Mesendoderm (in vitro differentiated cells): ENCODE data around the gene ITSN1.

ENCODE experiments used
- DNase-seq: peaks from one replicate; pipeline ENCODE4 v3.0.0; 2013
- H2AK5ac ChIP-seq: 2 replicates; pipeline ENCODE4 v1.6.1; 2013; ENCODE audit warnings: low read length, inconsistent platforms
- H2BK120ac ChIP-seq: 2 replicates; pipeline ENCODE4 v1.6.1; 2013; ENCODE audit warnings: low read depth, mild to moderate bottlenecking, low read length, moderate library complexity, mixed read lengths
- H2BK15ac ChIP-seq: replicated peaks from 2 replicates; pipeline ENCODE4 v1.6.1; 2013; ENCODE audit warnings: low read depth, mild to moderate bottlenecking, moderate library complexity
- H2BK5ac ChIP-seq: 2 replicates; pipeline ENCODE4 v1.6.1; 2013; ENCODE audit warnings: low read length, inconsistent platforms
- H3K18ac ChIP-seq: 2 replicates; pipeline ENCODE4 v1.6.1; 2013; ENCODE audit warnings: mild to moderate bottlenecking, low read length, mixed read lengths
- H3K23ac ChIP-seq: one replicate; pipeline ENCODE4 v1.6.1; 2013; ENCODE audit warnings: low read length
- H3K27ac ChIP-seq: 2 replicates; pipeline ENCODE4 v1.5.1; 2013; ENCODE audit warnings: low read depth, mild to moderate bottlenecking, inconsistent platforms, low read length, moderate library complexity
- H3K27me3 ChIP-seq: 2 replicates; pipeline ENCODE4 v1.6.1; 2013; ENCODE audit warnings: low read length, control low read depth, mild to moderate bottlenecking, inconsistent platforms; ENCODE audit not compliant: insufficient read depth, poor library complexity
- H3K36me3 ChIP-seq: 2 replicates; pipeline ENCODE4 v1.6.1; 2013; ENCODE audit warnings: low read length, inconsistent platforms; ENCODE audit not compliant: control insufficient read depth, insufficient read depth
- H3K4ac ChIP-seq: one replicate; pipeline ENCODE4 v1.6.1; 2013; ENCODE audit warnings: low read depth, mild to moderate bottlenecking, low read length, moderate library complexity
- H3K4me1 ChIP-seq: 2 replicates; pipeline ENCODE4 v1.6.1; 2013; ENCODE audit warnings: low read depth, low read length, inconsistent platforms; ENCODE audit not compliant: control insufficient read depth
- H3K4me2 ChIP-seq: 2 replicates; pipeline ENCODE4 v1.6.1; 2013; ENCODE audit warnings: low read length
- H3K4me3 ChIP-seq: 2 replicates; pipeline ENCODE4 v1.5.1; 2013; ENCODE audit warnings: mild to moderate bottlenecking, low read length
- H3K56ac ChIP-seq: one replicate; pipeline ENCODE4 v1.6.1; 2013; ENCODE audit warnings: low read length
- H3K79me1 ChIP-seq: 2 replicates; pipeline ENCODE4 v1.6.1; 2013; ENCODE audit warnings: low read length, inconsistent platforms
- H3K79me2 ChIP-seq: 2 replicates; pipeline ENCODE4 v1.6.1; 2013; ENCODE audit warnings: mild to moderate bottlenecking, low read length; ENCODE audit not compliant: control insufficient read depth, insufficient read depth
- H3K9ac ChIP-seq: 2 replicates; pipeline ENCODE4 v1.6.1; 2013; ENCODE audit warnings: low read length, inconsistent platforms
- H4K5ac ChIP-seq: one replicate; pipeline ENCODE4 v1.6.1; 2013; ENCODE audit warnings: low read length
- H4K8ac ChIP-seq: one replicate; pipeline ENCODE4 v1.6.1; 2013; ENCODE audit warnings: low read depth, mild to moderate bottlenecking, control low read depth, low read length, moderate library complexity
- whole genome bisulfite sequencing: extraction: QIAGEN DNeasy Blood & Tissue Kit; methylation state at CpG from one replicate; pipeline ENCODE4 v1.1.7; 2013; ENCODE audit warnings: low lambda C conversion rate, missing lambda C conversion rate; ENCODE audit not compliant: insufficient coverage; ENCODE audit errors: extremely low coverage; 5-methylcytosine and 5-hydroxymethylcytosine counted together

Gene ITSN1

GRCh38 chr21:33800753-33801423 is 158.6 kb downstream of the ITSN1 start:
- Histone ChIP-seq H4K5ac (no peak overlapping the region), H4K8ac (no peak overlapping the region), H3K4ac (no peak overlapping the region), H2BK120ac (no peak overlapping the region), H2AK5ac (no peak overlapping the region), H3K18ac (no peak overlapping the region), H3K36me3 (peaks cover 3% of the 10 kb centered on the region), H3K23ac (no peak overlapping the region), H3K4me1 (no peaks in the 10 kb centered on the region), H3K79me1 (no peaks in the 10 kb centered on the region), H3K56ac (no peak overlapping the region), H3K4me3 (no peak overlapping the region), H3K79me2 (no peaks in the 10 kb centered on the region), H2BK15ac (no peak overlapping the region), H3K27me3 (no peaks in the 10 kb centered on the region), H2BK5ac (no peak overlapping the region), H3K9ac (no peak overlapping the region), H3K4me2 (no peak overlapping the region), H3K27ac (no peak overlapping the region)
- DNase-seq = no peak
- WGBS = no CpG with 5 or more reads among the region's 5 CpGs

GRCh38 chr21:33801424-33802405 is 159.4 kb downstream of the ITSN1 start:
- H3K4me2 ChIP-seq = no peak overlapping the region
- peaks cover 3% of the 10 kb centered on the region for H3K36me3 ChIP-seq
- no peak overlapping the region for H3K56ac ChIP-seq
- no peak overlapping the region for H2AK5ac ChIP-seq
- no peak overlapping the region for H3K27ac ChIP-seq
- H3K23ac ChIP-seq = no peak overlapping the region
- no peaks in the 10 kb centered on the region for H3K4me1 ChIP-seq
- no peak overlapping the region for H3K18ac ChIP-seq
- H3K27me3 ChIP-seq = no peaks in the 10 kb centered on the region
- no peak overlapping the region for H2BK5ac ChIP-seq
- WGBS = no CpG with 5 or more reads among the region's 8 CpGs
- no peak overlapping the region for H4K5ac ChIP-seq
- H2BK120ac ChIP-seq = no peak overlapping the region
- no peaks in the 10 kb centered on the region for H3K79me1 ChIP-seq
- H3K4ac ChIP-seq = no peak overlapping the region
- no peak overlapping the region for H3K4me3 ChIP-seq
- no peak overlapping the region for H3K9ac ChIP-seq
- H3K79me2 ChIP-seq = no peaks in the 10 kb centered on the region
- H4K8ac ChIP-seq = no peak overlapping the region
- no peak overlapping the region for H2BK15ac ChIP-seq
- peak; percentile 39 for DNase-seq

DNA sequence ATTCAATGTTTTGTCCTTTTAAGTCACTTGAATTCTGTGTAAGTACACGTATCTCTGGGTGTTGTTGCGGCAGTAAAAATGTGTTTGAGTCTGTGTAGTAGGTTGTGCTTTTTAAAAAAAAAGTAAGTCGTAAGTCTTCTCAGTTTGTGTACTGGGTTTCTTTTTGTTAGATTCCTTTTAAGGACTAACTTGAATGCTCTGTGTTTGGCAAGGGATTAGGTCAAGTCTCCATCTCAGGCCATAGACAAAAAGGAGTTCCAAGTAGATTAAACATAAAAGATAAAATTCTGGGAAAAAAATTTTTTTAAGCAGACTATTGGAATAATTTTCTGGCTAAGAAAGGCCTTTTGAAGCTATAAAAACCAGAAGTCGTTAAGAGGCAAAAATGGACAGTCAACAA is 160.2 kb downstream of the ITSN1 start:
- Histone ChIP-seq H3K18ac (no peak overlapping the region), H3K36me3 (peaks cover 2% of the 10 kb centered on the region), H2AK5ac (no peak overlapping the region), H3K4ac (no peak overlapping the region), H3K56ac (no peak overlapping the region), H3K4me2 (no peak overlapping the region), H2BK120ac (no peak overlapping the region), H3K79me2 (no peaks in the 10 kb centered on the region), H3K79me1 (no peaks in the 10 kb centered on the region), H2BK5ac (no peak overlapping the region), H4K5ac (no peak overlapping the region), H3K9ac (no peak overlapping the region), H4K8ac (no peak overlapping the region), H3K4me3 (no peak overlapping the region), H3K23ac (no peak overlapping the region), H3K4me1 (no peaks in the 10 kb centered on the region), H2BK15ac (no peak overlapping the region), H3K27me3 (no peaks in the 10 kb centered on the region), H3K27ac (no peak overlapping the region)
- WGBS = no CpG with 5 or more reads among the region's 4 CpGs
- no peak for DNase-seq

DNA sequence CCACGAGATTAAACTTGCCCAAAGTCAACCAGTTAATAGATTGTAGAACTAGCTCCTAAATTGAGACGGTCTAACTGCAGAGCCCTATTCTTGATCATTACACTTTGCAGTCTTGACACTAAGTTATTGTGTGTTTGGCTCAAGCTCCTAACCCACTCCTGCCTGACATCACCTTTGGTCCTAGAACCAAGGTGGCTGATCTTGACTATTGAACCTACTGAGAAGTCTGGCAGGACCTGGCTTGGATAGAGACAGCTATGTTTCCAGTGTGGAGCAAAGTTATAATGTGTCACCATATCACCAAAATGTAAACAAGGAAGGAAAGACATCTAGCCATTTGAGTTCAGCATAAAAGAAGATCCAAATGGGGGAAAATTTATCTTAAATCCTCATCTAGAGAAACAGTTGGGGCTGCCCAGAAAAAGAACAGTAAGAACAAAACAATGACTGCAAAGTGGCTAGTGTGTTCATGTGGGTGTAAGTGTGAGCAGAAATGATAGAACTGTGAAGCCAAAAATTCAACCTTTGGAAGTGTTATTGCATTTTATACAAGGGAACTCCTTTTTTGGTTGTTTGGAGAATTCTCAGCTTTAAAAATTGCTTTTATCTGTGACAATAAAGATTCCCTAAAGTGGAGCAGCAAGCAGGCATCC is 166.5 kb downstream of the ITSN1 start:
- H4K5ac ChIP-seq = no peak overlapping the region
- H4K8ac ChIP-seq = no peak overlapping the region
- no peak overlapping the region for H3K4ac ChIP-seq
- H3K9ac ChIP-seq = no peak overlapping the region
- H3K4me2 ChIP-seq = no peak overlapping the region
- H2BK5ac ChIP-seq = no peak overlapping the region
- H3K27me3 ChIP-seq = no peaks in the 10 kb centered on the region
- no peak overlapping the region for H3K18ac ChIP-seq
- no peaks in the 10 kb centered on the region for H3K36me3 ChIP-seq
- H3K4me3 ChIP-seq = no peak overlapping the region
- no peak overlapping the region for H2AK5ac ChIP-seq
- no peak overlapping the region for H3K27ac ChIP-seq
- WGBS = no CpG with 5 or more reads among the region's 2 CpGs
- H3K56ac ChIP-seq = no peak overlapping the region
- no peak overlapping the region for H2BK120ac ChIP-seq
- no peak overlapping the region for H2BK15ac ChIP-seq
- H3K79me2 ChIP-seq = no peaks in the 10 kb centered on the region
- no peaks in the 10 kb centered on the region for H3K4me1 ChIP-seq
- H3K79me1 ChIP-seq = no peaks in the 10 kb centered on the region
- no peak for DNase-seq
- no peak overlapping the region for H3K23ac ChIP-seq

- Histone ChIP-seq H4K5ac (no peak overlapping the region), H3K4me3 (no peak overlapping the region), H3K4me2 (no peak overlapping the region), H3K56ac (no peak overlapping the region), H3K79me1 (no peaks in the 10 kb centered on the region), H3K4ac (no peak overlapping the region), H2BK5ac (no peak overlapping the region), H3K27me3 (no peaks in the 10 kb centered on the region), H3K9ac (no peak overlapping the region), H4K8ac (no peak overlapping the region), H3K18ac (no peak overlapping the region), H3K79me2 (no peaks in the 10 kb centered on the region), H2AK5ac (no peak overlapping the region), H3K23ac (no peak overlapping the region), H3K27ac (no peak overlapping the region), H3K4me1 (peaks cover 3% of the 10 kb centered on the region), H2BK120ac (no peak overlapping the region), H3K36me3 (no peaks in the 10 kb centered on the region), H2BK15ac (no peak overlapping the region)
- no CpG with 5 or more reads among the region's 4 CpGs for WGBS
- no peak for DNase-seq
Measured at GRCh38 chr21:33810766-33811165, 168.5 kb downstream of the ITSN1 start.
